HG03342 (cell line): Measurements from ENCODE around the gene RILP.

ENCODE experiments used
- ATAC-seq: cut with Tn5 transposase; IDR thresholded peaks from one replicate; pipeline ENCODE4 v1.9.1; 2021; ENCODE audit warnings: mild to moderate bottlenecking, moderate library complexity; ENCODE audit not compliant: unreplicated experiment

Gene RILP

GRCh38 chr17:1604831-1605528 lies 44.7 kb downstream of the RILP start:
- no peak for ATAC-seq

- no peak for ATAC-seq
Measured at GRCh38 chr17:1601571-1601970, 48.1 kb downstream of the RILP start.

- no peak for ATAC-seq
Measured at GRCh38 chr17:1598399-1599095, 51.1 kb downstream of the RILP start.

- no peak for ATAC-seq
Measured at GRCh38 chr17:1597861-1598342, 51.8 kb downstream of the RILP start.
